GM19023 (cell line): ENCODE results near the gene RDH5.

Source experiments
- ATAC-seq: cut with Tn5 transposase; IDR thresholded peaks from one replicate; pipeline ENCODE4 v1.9.1; 2021; ENCODE audit warnings: mild to moderate bottlenecking, moderate library complexity; ENCODE audit not compliant: unreplicated experiment

RDH5 gene

GRCh38 chr12:55695349-55695748, 24.8 kb upstream of the RDH5 start:
- ATAC-seq: no peak

GRCh38 chr12:55696141-55696540, 24.1 kb upstream of the RDH5 start:
- no peak for ATAC-seq

- no peak for ATAC-seq
These were observed 23.3 kb upstream of the RDH5 start for GRCh38 chr12:55696796-55697462.

- ATAC-seq: no peak
These were observed 22.5 kb upstream of the RDH5 start for GRCh38 chr12:55697686-55698085.

- no peak for ATAC-seq
These were observed 21.8 kb upstream of the RDH5 start for GRCh38 chr12:55698241-55698955.

- ATAC-seq: no peak
These were observed 21.2 kb upstream of the RDH5 start for GRCh38 chr12:55698965-55699364.

- no peak for ATAC-seq
These were observed 20.6 kb upstream of the RDH5 start for GRCh38 chr12:55699471-55700055.

GRCh38 chr12:55700255-55701018, 19.8 kb upstream of the RDH5 start:
- ATAC-seq: no peak

- ATAC-seq: no peak
These were observed 17.3 kb upstream of the RDH5 start for GRCh38 chr12:55702861-55703260.

- no peak for ATAC-seq
These were observed 16.9 kb upstream of the RDH5 start for GRCh38 chr12:55703288-55703687.

GRCh38 chr12:55703901-55704761, 16.1 kb upstream of the RDH5 start:
- ATAC-seq: no peak

GRCh38 chr12:55704824-55705718, 15.1 kb upstream of the RDH5 start:
- ATAC-seq: no peak

- ATAC-seq: no peak
These were observed 14.3 kb upstream of the RDH5 start for GRCh38 chr12:55705782-55706402.

- no peak for ATAC-seq
These were observed 13.5 kb upstream of the RDH5 start for GRCh38 chr12:55706568-55707218.

- ATAC-seq: no peak
These were observed 12.9 kb upstream of the RDH5 start for GRCh38 chr12:55707219-55707671.

GRCh38 chr12:55707841-55708694, 12.1 kb upstream of the RDH5 start, which contains the start of gene ITGA7:
Gene ITGA7 (minus strand): TSS chr12:55707904. CDS start chr12:55707682, 222 bp downstream.
- peak; percentile 75 for ATAC-seq

- no peak for ATAC-seq
These were observed 11.4 kb upstream of the RDH5 start for GRCh38 chr12:55708695-55709233.
